ENCODE data around the gene RYR2.
A peak's percentile ranks its signal among the peaks of the same experiment; 100 is the strongest.

The RYR2 gene

GRCh38 chr1:237111807-237112206 lies 69.8 kb downstream of the RYR2 start:
- H3K9me3 ChIP-seq = no peaks in the 10 kb centered on the region
- no peak for DNase-seq
- TF ChIP-seq CTCF (IDR thresholded peaks at IDR 0.05; ENCODE audit: low read depth, low read length) = no peak
- H3K36me3 ChIP-seq = no peaks in the 10 kb centered on the region
- no peaks in the 10 kb centered on the region for H3K27me3 ChIP-seq
- no peak overlapping the region for H3K4me3 ChIP-seq (ENCODE audit: low read depth, low read length)
- no peaks in the 10 kb centered on the region for H3K4me1 ChIP-seq

- no peaks in the 10 kb centered on the region for H3K36me3 ChIP-seq
- no peaks in the 10 kb centered on the region for H3K9me3 ChIP-seq
- H3K4me3 ChIP-seq (ENCODE audit: low read depth, low read length) = no peak overlapping the region
- no peak for TF ChIP-seq CTCF (IDR thresholded peaks at IDR 0.05; ENCODE audit: low read depth, low read length)
- no peak for DNase-seq
- no peaks in the 10 kb centered on the region for H3K4me1 ChIP-seq
- no peaks in the 10 kb centered on the region for H3K27me3 ChIP-seq
Measured at GRCh38 chr1:237112663-237113062, 70.7 kb downstream of the RYR2 start.

- no peaks in the 10 kb centered on the region for H3K4me1 ChIP-seq
Measured at GRCh38 chr1:237115035-237115434, 73.1 kb downstream of the RYR2 start.

GRCh38 chr1:237119091-237119490 lies 77.1 kb downstream of the RYR2 start:
- H3K36me3 ChIP-seq = no peaks in the 10 kb centered on the region
- H3K4me1 ChIP-seq = no peaks in the 10 kb centered on the region
- H3K27me3 ChIP-seq = no peaks in the 10 kb centered on the region
- H3K9me3 ChIP-seq = no peaks in the 10 kb centered on the region
- H3K4me3 ChIP-seq (ENCODE audit: low read depth, low read length) = no peak overlapping the region
- TF ChIP-seq CTCF (IDR thresholded peaks at IDR 0.05; ENCODE audit: low read depth, low read length) = no peak
- no peak for DNase-seq

More at GRCh38 chr1:237115035-237115434, 73.1 kb downstream of the RYR2 start:
- H3K36me3 ChIP-seq = no peaks in the 10 kb centered on the region
- no peaks in the 10 kb centered on the region for H3K27me3 ChIP-seq
- peak; percentile 50 for DNase-seq
- no peak overlapping the region for H3K4me3 ChIP-seq (ENCODE audit: low read depth, low read length)
- H3K9me3 ChIP-seq = no peaks in the 10 kb centered on the region
- no peak for TF ChIP-seq CTCF (IDR thresholded peaks at IDR 0.05; ENCODE audit: low read depth, low read length)

GRCh38 chr1:237120683-237121082 lies 78.7 kb downstream of the RYR2 start:
- no peak for DNase-seq
- H3K4me1 ChIP-seq = no peaks in the 10 kb centered on the region
- H3K4me3 ChIP-seq (ENCODE audit: low read depth, low read length) = no peak overlapping the region
- H3K27me3 ChIP-seq = no peaks in the 10 kb centered on the region
- H3K36me3 ChIP-seq = no peaks in the 10 kb centered on the region
- H3K9me3 ChIP-seq = no peaks in the 10 kb centered on the region
- no peak for TF ChIP-seq CTCF (IDR thresholded peaks at IDR 0.05; ENCODE audit: low read depth, low read length)

- peak; percentile 22 for DNase-seq
- H3K4me3 ChIP-seq (ENCODE audit: low read depth, low read length) = no peak overlapping the region
- H3K9me3 ChIP-seq = no peaks in the 10 kb centered on the region
- H3K27me3 ChIP-seq = no peaks in the 10 kb centered on the region
- H3K36me3 ChIP-seq = no peaks in the 10 kb centered on the region
- TF ChIP-seq CTCF (IDR thresholded peaks at IDR 0.05; ENCODE audit: low read depth, low read length) = peak; percentile 76
- no peaks in the 10 kb centered on the region for H3K4me1 ChIP-seq
Measured at GRCh38 chr1:237124856-237125462, 83.0 kb downstream of the RYR2 start.

Measured in BE2C (cell line).